Dermis blood vessel endothelial cell (primary cell): Measurements from ENCODE around the gene GOLT1B. TPM values are rescaled to one million over a fixed set of nuclear protein-coding genes. Genes with fewer than 3 reads are reported as not detected.

Experiments used
- DNase-seq: peaks from one replicate; pipeline ENCODE4 v3.0.0; 2010
- total RNA-seq: library from RNA; depleted of rRNA; stranded (reverse); fragments of >200 nt; gene quantifications from 2 replicates; pipeline ENCODE4 v1.2.3, GENCODE V29; 2014

GOLT1B gene
- total RNA-seq, 1 donor from 2014 or later = 27.9 TPM

- no peak for DNase-seq
Observed at GRCh38 chr12:21566907-21567394, 65.4 kb downstream of the GOLT1B start.

Other genes with a start within 250 kb of the GOLT1B start
- gene SLCO1A2, start 166.9 kb upstream of the GOLT1B start, total RNA-seq = 0.17 TPM in 1 of 2 replicates, not detected in the other
- not detected in 2 replicates for gene IAPP, start 128.9 kb upstream of the GOLT1B start, total RNA-seq
- gene PYROXD1, start 64.1 kb upstream of the GOLT1B start, total RNA-seq = 7.0 and 15.0 TPM in 2 replicates
- gene RECQL, start 154 bp upstream of the GOLT1B start, total RNA-seq = 130 and 164 TPM in 2 replicates
- gene SPX, start 24.5 kb downstream of the GOLT1B start, total RNA-seq = 0.05 and 0.51 TPM in 2 replicates
- not detected in 2 replicates for gene GYS2, start 103.1 kb downstream of the GOLT1B start, total RNA-seq
- 438 and 588 TPM in 2 replicates for gene LDHB, start 156.1 kb downstream of the GOLT1B start, total RNA-seq